Coronary artery (tissue), 2 donors: ENCODE measurements around the gene ALG9.

Experiments
- DNase-seq: peaks from one replicate; pipeline ENCODE4 v3.0.0-alpha.2; 2017; ENCODE audit warnings: low spot score
- H3K27ac ChIP-seq, 2 donors: fragments of 200-600 bp; sonication (generic); one replicate each; pipeline ENCODE4 v1.5.1; 2016 to 2019
- H3K4me3 ChIP-seq: fragments of 200-600 bp; sonication (generic); 2 replicates; pipeline ENCODE4 v1.5.1; 2016; ENCODE audit warnings: mild to moderate bottlenecking, moderate library complexity
- CTCF ChIP-seq: fragments of 200-600 bp; sonication (generic); IDR thresholded peaks from one replicate; pipeline ENCODE4 v1.5.1; 2019; ENCODE audit warnings: antibody characterized with exemption

The ALG9 gene

GRCh38 chr11:111796696-111797095 is 74.7 kb downstream of the ALG9 start:
- Histone ChIP-seq H3K27ac (no peak overlapping the region), H3K4me3 (no peak overlapping the region)
- DNase-seq, result no peak
- TF ChIP-seq CTCF, result no peak

DNA sequence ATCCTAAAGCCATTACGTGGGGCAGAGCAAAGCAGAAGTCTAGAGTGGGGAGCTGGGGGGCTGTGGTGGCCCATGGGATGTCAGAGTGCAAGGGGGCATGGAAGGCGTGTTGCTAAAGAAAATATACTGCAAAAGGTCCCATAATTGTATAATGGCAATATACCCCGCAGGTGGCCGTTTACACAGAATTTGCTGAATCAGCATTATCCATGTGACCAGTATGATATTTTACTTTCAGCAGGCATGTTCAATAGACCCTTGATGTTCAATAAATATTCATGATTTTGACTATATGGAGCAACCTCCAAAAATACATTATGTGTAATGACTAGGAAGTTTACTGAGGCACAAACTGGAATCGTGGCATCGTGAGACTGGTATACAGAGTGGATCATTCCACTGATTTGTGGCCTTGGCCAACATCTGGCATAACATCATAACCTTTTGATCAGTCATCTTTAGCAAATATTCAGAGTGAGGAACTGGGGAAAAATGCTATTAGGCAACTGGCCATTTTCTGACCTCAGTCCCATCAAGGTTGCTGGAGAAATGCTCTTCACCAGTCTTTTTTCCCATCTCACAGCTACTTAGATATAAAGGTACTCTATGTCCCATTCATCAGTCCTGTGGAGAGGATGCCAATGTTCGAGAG is 75.9 kb downstream of the ALG9 start:
- TF ChIP-seq CTCF, result no peak
- DNase-seq, result no peak
- no peak overlapping the region for H3K4me3 ChIP-seq
- no peak overlapping the region for H3K27ac ChIP-seq

DNA sequence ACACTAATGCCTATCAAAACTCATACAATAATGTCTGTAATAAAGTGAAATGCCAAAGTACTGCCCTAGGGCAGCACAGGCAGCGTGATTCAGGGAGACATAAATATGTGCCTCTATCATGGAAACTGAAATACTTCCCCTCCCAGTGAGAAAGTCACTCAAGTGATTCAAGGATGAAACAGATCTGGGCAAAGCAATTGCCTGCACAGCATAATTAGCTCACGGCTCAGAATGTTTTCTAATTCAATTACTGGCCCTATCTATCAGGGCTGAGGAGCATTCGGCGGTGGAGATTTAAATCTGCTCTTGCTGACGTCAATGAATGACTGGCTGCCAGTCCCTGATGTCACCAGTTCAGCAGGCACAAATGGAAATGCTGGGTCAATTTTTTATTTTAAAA is 77.5 kb downstream of the ALG9 start:
- TF ChIP-seq CTCF, result no peak
- Histone ChIP-seq H3K27ac (no peak overlapping the region), H3K4me3 (no peak overlapping the region)
- no peak for DNase-seq

DNA sequence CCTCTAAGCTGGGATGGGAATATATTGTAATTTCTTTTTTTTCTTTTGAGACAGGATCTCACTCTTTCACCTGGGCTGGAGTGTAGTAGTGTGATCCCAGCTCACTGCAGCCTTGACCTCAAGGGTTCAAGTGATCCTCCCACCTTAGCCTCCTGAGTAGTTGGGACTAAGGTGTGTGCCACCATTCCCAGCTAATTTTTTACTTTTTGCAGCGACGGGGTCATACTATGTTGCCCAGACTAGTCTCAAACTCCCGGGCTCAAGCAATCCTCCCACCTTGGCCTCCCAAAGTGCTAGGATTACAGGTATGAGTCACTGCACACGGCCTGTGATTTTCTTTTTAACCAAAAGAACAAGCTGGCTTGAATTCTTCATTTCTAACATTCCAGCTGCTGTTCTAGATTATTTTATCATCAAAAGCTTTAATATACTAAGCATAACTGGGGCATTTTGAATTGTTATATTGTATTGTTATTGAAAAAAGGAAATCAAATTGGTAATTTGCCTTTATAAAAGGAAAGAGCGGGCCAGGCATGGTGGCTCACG is 78.4 kb downstream of the ALG9 start:
- DNase-seq, result peak; percentile 4
- Histone ChIP-seq H3K27ac (no peak overlapping the region), H3K4me3 (no peak overlapping the region)
- no peak for TF ChIP-seq CTCF

GRCh38 chr11:111792314-111792713 is 79.1 kb downstream of the ALG9 start:
- Histone ChIP-seq H3K27ac (no peak overlapping the region), H3K4me3 (no peak overlapping the region)
- DNase-seq, result no peak
- no peak for TF ChIP-seq CTCF

DNA sequence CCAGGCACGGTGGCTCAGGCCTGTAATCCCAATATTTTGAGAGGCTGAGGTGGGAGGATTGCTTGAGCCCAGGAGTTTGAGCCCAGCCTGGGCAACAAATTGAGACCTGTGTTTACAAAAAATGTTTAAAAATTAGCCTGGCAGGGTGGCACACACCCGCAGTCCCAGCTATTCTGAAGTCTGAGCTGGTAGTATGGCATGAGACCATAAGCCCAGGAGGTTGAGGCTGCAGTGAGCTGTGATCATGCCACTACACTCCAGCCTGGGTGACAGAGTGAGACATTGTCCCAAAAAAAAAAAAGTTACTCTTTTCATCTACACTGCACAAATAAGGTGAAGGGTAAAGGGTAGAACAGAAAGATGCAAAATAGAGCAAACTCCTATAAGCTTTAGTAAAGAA is 82.9 kb downstream of the ALG9 start:
- Histone ChIP-seq H3K4me3 (no peak overlapping the region), H3K27ac (no peak overlapping the region)
- no peak for TF ChIP-seq CTCF
- DNase-seq, result no peak

DNA sequence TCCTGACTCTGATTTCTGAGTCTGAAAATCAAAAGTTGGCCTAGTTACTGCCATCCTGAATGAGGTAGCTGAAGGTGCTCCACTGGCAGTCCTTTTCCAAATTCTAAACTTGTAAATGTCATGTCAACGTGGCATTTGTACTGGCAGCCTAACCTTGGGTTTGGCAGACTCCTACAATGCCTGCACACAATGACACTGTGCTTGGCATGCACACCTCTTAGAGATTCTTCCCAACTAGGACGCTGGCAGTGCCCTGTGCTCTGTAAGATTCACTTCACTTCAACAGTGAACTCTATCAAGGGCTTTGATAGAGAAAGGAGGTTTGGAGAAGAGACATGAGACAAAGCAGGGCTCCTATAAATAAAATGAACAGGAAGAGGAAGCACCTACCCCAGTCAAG is 83.3 kb downstream of the ALG9 start:
- no peak overlapping the region for H3K4me3 ChIP-seq
- no peak for TF ChIP-seq CTCF
- no peak overlapping the region for H3K27ac ChIP-seq
- no peak for DNase-seq
